HG02623 (cell line): ENCODE data around the gene IGLL5.
"Not testable (repeated sequence)": the region's sequence is repeated elsewhere in the genome, so short reads cannot be mapped to it uniquely, and the experiment has no call there.

Experiments
- ATAC-seq: cut with Tn5 transposase; IDR thresholded peaks from one replicate; pipeline ENCODE4 v1.9.1; 2021; ENCODE audit warnings: moderate library complexity; ENCODE audit not compliant: unreplicated experiment

IGLL5 gene

DNA sequence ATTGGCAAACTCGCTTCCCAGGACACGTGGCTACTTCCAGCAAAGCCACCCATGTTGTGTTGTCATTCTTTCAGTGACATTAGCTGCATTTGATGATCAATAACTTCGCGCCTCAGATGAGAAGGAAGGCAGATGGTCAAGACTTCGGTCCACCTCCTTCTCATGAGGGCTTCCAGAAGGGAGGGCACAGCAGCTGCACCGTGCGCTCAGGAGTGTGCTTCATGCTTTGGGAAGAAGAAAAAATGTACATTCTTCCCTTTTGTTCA is 25.3 kb downstream of the IGLL5 start:
- no peak for ATAC-seq

DNA sequence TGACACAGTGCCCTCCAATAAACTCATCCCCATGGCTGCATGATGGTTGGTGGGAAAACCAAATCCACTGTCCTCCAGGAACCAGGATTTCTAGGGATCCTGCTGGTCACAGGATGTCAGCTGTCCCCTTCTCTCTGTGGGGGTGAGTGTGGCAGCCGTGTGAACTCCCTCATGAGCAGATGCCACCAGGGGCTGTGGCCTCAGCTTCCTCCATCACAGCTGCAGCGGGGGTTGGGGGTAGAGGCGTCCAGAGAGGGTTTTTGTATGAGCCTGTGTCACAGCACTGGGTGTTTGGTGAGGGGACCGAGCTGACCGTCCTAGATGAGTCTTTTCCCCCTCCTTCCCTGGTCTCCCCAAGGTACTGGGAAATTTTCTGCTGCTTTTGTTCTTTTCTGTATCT is 26.4 kb downstream of the IGLL5 start:
- no peak for ATAC-seq

- ATAC-seq, result no peak
Measured at GRCh38 chr22:22914726-22915669, 27.4 kb downstream of the IGLL5 start.

- no peak for ATAC-seq
Measured at GRCh38 chr22:22915670-22916035, 28.0 kb downstream of the IGLL5 start.

GRCh38 chr22:22916215-22916951 is 28.8 kb downstream of the IGLL5 start:
- no peak for ATAC-seq

DNA sequence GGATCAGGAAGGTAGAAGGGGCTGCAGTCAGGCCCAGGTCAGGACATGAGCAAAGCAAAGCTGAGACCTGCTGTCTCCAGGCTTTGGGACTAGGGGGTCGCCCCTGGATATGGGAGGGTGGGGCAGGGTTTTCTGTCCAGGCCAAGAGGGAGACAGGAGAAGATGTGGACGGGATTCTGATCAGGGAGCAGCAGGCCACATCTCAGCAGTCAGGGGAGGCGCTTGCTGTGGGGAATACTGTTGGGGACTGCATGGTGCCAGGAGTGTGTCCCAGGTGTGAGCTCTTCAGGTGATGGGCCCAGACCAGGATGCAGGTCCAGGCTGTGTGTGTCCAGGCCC is 29.3 kb downstream of the IGLL5 start:
- no peak for ATAC-seq

- ATAC-seq, result no peak
Measured at GRCh38 chr22:22917377-22917776, 29.8 kb downstream of the IGLL5 start.

GRCh38 chr22:22918297-22918965 is 30.8 kb downstream of the IGLL5 start:
- no peak for ATAC-seq

DNA sequence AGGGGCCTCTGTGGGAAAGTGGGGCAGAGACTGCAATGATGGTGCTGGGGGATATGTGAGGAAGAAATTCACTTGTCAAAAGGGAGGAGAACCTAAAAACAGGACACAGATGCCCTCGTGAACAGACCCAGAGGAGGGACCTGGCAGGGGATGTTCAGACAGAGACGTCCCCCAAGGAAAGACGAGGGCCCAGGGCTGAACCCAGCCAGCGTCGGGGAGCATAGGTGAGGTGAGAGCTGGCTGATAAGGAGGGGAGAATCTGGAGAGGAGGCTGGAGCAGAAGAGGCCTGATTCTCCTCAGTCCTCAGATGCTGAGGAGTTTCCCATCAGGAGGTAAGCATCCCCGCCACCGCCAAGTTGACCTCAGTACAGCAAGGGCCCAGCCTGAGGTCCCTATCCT is 31.4 kb downstream of the IGLL5 start:
- no peak for ATAC-seq

DNA sequence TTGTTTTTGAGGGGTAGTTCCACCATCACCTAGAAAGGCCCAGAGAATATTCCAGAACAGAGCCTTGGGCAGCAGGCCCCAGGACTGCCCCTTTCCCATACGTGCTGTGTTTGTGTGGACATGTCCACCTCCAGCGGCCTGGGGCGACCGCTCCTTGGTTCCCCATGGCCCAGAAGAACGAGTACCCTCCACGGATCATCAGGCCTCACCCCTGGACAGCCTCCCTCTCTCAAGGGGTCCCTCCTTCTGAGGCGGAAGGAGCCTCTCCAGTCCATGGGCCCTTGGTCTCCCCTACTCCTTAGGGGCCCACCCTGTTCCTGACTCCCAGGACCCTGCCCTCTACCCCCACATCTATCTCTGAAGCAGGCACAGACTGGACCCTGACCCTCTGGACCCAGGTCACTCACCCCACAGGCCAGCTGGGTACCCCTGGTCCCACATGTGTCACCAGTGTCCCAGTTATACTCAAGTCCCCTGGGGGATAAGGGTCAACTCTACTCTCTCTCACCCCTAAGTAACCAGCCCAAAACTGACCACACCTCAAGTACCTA is 32.6 kb downstream of the IGLL5 start:
- no peak for ATAC-seq

DNA sequence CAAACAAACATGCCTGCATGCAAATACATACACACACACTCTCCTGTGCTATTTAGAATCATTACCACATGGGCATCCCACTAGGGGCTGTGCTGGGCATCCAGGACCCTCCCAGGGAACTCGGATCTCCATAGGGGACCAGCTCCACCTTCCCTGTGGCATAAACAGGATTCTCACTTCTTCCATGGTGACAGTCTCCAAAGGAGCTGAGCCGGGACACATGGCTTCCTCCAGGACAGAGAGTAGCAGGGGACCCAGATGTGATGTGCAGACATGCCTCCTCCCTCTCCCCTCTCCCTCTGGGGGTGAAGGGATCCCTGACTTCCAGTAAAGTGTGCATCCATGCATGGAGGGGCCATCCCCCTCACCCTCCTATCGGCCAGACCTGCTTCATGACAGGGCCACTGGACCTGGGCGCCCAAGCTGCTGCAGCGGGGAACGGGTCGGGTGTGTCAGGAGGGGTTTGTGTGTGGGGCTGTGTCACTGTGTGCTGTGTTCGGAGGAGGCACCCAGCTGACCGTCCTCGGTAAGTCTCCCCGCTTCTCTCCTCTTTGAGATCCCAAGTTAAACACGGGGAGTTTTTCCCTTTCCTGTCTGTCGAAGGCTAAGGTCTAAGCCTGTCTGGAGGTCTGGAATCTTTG is 33.4 kb downstream of the IGLL5 start:
- no peak for ATAC-seq

- no peak for ATAC-seq
Measured at GRCh38 chr22:22921575-22921974, 34.0 kb downstream of the IGLL5 start.

DNA sequence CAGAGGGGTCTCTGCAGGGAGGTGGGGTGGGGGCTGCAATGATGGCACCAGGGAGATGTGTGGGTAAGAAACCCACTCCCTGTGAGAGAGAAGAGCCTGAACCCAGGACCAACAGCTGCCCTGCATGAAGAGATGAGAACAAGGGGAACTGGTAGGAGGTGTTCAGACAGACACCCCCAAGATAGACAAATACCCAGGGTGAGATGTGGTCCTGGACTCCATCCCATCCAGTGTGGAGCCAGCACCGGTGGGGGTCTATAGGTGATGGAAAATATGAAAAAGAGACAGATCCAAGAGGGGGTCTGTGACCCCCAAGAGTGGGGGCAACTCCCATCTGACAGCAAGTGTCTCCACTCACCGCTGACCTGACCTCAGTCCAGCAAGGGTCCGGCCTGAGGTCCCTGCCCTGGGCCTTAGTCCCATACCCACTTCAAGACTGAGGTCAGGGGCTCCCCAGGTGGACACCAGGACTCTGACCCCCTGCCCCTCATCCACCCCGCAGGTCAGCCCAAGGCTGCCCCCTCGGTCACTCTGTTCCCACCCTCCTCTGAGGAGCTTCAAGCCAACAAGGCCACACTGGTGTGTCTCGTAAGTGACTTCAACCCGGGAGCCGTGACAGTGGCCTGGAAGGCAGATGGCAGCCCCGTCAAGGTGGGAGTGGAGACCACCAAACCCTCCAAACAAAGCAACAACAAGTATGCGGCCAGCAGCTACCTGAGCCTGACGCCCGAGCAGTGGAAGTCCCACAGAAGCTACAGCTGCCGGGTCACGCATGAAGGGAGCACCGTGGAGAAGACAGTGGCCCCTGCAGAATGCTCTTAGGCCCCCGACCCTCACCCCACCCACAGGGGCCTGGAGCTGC is 34.7 kb downstream of the IGLL5 start:
- ATAC-seq, result not testable (repeated sequence)

GRCh38 chr22:22922954-22923319 is 35.3 kb downstream of the IGLL5 start:
- no peak for ATAC-seq

- no peak for ATAC-seq
Measured at GRCh38 chr22:22923379-22923778, 35.8 kb downstream of the IGLL5 start.

GRCh38 chr22:22923930-22924329 is 36.3 kb downstream of the IGLL5 start:
- ATAC-seq, result no peak

GRCh38 chr22:22924369-22925145 is 36.9 kb downstream of the IGLL5 start:
- ATAC-seq, result no peak

DNA sequence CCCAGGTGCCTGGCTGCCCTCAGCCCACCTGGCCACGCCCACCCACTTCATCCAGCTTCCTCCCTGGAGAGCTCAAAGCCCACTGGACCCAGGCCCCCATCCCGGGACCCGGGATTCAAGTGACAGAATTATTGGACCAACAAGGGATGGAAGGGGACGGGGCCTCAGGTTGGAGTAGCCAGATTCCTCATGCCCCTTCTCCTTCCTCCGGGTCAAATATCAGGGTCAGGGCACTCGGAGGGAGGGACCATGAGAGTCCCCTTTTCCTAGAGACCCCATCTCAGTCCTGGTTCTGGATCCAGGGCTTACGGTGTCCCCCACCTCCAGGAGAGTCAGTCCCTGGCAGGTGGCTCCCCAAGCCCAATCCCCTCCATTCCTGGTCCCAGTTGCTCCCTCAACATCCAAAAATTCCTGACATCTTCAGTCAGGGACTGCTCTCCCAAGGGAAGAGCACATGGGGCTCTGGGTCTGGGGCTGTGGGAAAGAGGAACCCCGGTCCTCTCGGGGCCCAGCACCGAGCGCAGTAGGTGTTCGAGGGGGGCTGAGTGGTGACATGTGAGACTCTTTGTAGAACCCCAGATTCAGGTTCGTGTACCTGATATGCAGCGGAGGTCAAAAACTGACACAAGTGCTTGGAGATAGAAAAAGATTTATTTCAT is 37.7 kb downstream of the IGLL5 start:
- ATAC-seq, result no peak

- no peak for ATAC-seq
Measured at GRCh38 chr22:22925805-22926369, 38.3 kb downstream of the IGLL5 start.
